ENCODE measurements around the gene PARVG. TPM values are rescaled to one million over a fixed set of nuclear protein-coding genes. Genes with fewer than 3 reads are reported as not detected.

The PARVG gene
- total RNA-seq, 4 donors from 2014 or later = 0.19 to 4.8 (median 2.7) TPM

DNA sequence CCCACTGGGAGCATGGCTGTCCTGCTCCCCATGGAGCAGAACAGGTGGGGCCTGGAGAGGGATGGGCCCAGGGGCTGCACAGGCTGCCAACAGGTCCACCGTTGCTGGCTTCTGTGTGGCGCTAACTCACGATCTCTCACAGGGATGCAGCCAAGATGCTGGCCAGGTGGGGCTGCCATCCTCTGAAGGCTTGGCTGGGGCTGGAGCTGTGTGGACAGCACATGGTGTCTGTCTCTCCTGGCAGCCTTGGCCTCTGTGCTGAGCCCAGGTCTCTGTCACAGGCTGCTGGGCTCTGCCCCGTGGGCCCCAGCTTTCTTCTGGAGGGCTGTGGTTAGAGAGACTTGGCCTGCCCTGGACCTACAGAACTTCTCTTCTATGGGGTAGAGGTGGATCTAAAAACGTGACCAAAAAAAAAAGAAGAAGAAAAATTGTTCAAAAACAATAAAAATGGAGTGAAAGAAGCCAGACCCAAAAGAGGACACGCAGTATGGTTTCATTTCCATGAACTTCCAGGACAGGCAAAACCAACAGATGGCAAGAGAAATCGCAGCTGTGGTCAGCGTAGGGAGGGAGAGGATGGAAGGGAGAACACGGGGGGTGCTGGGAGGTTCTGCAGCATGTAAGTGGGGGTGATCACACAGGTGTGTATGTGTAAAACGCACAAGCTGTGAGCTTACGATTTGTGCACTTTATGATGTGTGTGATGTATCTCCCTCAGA is 12.2 kb downstream of the PARVG start:
- TF ChIP-seq POLR2A (IDR thresholded peaks at IDR 0.05) = no peak
- TF ChIP-seq, protein P1, sequence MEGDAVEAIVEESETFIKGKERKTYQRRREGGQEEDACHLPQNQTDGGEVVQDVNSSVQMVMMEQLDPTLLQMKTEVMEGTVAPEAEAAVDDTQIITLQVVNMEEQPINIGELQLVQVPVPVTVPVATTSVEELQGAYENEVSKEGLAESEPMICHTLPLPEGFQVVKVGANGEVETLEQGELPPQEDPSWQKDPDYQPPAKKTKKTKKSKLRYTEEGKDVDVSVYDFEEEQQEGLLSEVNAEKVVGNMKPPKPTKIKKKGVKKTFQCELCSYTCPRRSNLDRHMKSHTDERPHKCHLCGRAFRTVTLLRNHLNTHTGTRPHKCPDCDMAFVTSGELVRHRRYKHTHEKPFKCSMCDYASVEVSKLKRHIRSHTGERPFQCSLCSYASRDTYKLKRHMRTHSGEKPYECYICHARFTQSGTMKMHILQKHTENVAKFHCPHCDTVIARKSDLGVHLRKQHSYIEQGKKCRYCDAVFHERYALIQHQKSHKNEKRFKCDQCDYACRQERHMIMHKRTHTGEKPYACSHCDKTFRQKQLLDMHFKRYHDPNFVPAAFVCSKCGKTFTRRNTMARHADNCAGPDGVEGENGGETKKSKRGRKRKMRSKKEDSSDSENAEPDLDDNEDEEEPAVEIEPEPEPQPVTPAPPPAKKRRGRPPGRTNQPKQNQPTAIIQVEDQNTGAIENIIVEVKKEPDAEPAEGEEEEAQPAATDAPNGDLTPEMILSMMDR (IDR thresholded peaks at IDR 0.05 in 4 of 5, conservative IDR thresholded peaks at IDR 0.05 in 1 of 5) = no peak
- Histone ChIP-seq H3K4me1 (no peaks in the 10 kb centered on the region), H3K27me3 (peaks cover 0 to 9% (median 5%) of the 10 kb centered on the region in 3 donors), H3K27ac (no peak overlapping the region), H3K4me3 (no peak overlapping the region), H3K36me3 (no peaks in the 10 kb centered on the region), H3K9me3 (no peaks in the 10 kb centered on the region)
- ATAC-seq (no peak), DNase-seq (no peak)
- in situ Hi-C loops (cut with MboI; ENCODE audit: low sequenced_read_pairs in 4 of 4) = no loop called here
- intact Hi-C loops (cut with DNase I; ENCODE audit: low total_unique reads) = no loop called here

DNA sequence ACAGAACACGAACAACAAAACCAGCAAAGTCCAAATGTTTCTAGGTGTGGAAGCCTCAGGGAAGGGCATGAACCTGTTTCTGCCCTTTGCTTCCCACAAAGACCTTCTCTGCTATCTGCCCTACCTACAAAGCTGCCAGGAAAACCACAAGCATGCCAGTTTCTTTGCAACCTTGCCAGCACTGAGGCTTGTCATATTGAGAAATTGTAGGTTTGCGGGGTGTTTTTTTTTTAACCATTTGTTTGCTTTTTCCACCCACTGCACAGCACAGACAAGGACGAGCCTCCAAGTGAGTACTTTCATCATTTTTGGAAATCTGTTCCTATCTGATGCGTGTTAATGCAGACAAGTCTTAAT is 12.8 kb downstream of the PARVG start:
- DNase-seq (no peak), ATAC-seq (no peak)
- Histone ChIP-seq H3K27ac (no peak overlapping the region), H3K4me1 (no peaks in the 10 kb centered on the region), H3K9me3 (no peaks in the 10 kb centered on the region), H3K27me3 (peaks cover 0 to 9% (median 5%) of the 10 kb centered on the region in 3 donors), H3K36me3 (no peaks in the 10 kb centered on the region), H3K4me3 (no peak overlapping the region)
- intact Hi-C loops (cut with DNase I; ENCODE audit: low total_unique reads) = no loop called here
- in situ Hi-C loops (cut with MboI; ENCODE audit: low sequenced_read_pairs in 4 of 4) = no loop called here
- TF ChIP-seq POLR2A (IDR thresholded peaks at IDR 0.05) = no peak
- TF ChIP-seq, protein P1 (IDR thresholded peaks at IDR 0.05 in 4 of 5, conservative IDR thresholded peaks at IDR 0.05 in 1 of 5) = no peak

DNA sequence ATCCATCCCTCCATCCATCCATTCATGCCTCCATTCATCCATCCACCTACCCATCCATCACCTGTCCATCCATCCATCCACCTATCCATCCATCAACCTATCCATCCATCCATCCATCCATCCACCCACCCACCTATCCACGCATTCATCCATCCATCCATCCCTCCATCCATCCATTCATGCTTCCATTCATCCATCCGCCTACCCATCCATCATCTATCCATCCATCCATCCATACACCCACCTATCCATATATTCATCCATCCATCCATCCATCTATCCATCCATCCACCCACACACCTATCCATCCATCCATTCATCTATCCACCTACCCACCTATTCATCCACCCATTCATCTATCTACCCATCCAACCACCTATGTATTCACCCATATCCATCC is 13.8 kb downstream of the PARVG start:
- no peak overlapping the region for H3K4me3 ChIP-seq
- no peak overlapping the region for H3K27ac ChIP-seq
- TF ChIP-seq, protein P1 (IDR thresholded peaks at IDR 0.05 in 4 of 5, conservative IDR thresholded peaks at IDR 0.05 in 1 of 5) = no peak
- no peak for TF ChIP-seq POLR2A (IDR thresholded peaks at IDR 0.05)
- intact Hi-C loops (cut with DNase I; ENCODE audit: low total_unique reads) = no loop called here
- ATAC-seq (no peak), DNase-seq (no peak)
- H3K36me3 ChIP-seq = no peaks in the 10 kb centered on the region
- no peaks in the 10 kb centered on the region for H3K9me3 ChIP-seq
- no peaks in the 10 kb centered on the region for H3K4me1 ChIP-seq
- in situ Hi-C loops (cut with MboI; ENCODE audit: low sequenced_read_pairs in 4 of 4) = no loop called here
- H3K27me3 ChIP-seq = peaks cover 0 to 9% (median 5%) of the 10 kb centered on the region in 3 donors

DNA sequence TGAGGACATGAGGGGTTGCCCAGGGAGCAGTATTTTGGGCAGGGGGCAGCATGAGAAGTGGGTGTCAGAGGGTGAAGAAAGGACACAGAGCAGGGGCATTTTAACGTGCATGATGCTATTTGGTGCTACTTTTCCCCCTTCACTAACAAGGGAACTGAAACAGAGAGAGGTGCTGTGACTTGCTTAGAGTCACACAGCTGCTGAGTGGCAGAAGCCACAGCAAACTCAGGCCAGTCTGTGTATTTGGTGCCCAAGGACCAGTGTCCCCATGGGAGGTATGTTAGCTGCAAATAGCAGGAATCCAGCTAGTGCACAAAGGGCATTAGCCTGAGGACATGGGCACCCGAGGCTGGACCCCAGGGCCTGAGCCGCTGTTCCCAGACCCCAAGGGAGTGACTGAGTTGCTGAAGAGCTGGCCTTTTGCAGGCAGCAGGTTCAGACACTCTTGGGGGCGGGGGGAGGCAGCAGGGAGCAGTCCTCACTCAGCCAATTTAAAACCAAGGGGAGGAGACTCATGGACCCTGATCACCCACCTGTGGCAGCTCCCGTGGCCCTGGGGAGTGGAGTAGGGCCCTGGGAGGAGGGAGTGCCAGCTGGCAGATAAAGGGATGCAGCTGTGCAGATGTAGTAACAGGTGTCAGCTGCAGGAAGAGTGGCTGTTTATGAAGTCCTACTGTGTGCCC is 14.6 kb downstream of the PARVG start:
- no peaks in the 10 kb centered on the region for H3K9me3 ChIP-seq
- no peak for DNase-seq
- intact Hi-C loops (cut with DNase I; ENCODE audit: low total_unique reads) (no loop called here), in situ Hi-C loops (cut with MboI; ENCODE audit: low sequenced_read_pairs in 4 of 4) (no loop called here)
- no peaks in the 10 kb centered on the region for H3K36me3 ChIP-seq
- H3K27ac ChIP-seq = no peak overlapping the region
- H3K4me1 ChIP-seq = no peaks in the 10 kb centered on the region
- peaks cover 0 to 9% (median 5%) of the 10 kb centered on the region in 3 donors for H3K27me3 ChIP-seq
- no peak for ATAC-seq
- no peak overlapping the region for H3K4me3 ChIP-seq
- TF ChIP-seq POLR2A (IDR thresholded peaks at IDR 0.05) = no peak

DNA sequence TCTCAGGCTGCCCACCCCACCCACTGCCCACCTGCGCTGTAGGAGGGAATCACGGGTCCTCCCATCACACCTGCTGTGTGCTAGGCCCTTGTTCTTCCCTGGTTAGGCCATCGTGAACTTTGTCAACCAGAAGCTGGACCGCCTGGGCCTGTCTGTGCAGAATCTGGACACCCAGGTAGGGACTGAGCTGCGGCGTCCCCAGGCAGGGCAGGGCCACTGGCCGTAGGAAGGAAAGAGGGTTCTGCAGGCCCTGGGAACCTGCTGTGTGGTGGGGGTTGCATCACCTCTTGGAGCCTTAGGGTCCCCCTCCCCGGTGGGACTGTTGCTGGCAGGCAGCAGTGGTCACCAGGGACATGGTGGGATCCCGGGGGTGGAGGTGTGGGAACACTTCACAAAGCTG is 15.5 kb downstream of the PARVG start:
- TF ChIP-seq POLR2A (IDR thresholded peaks at IDR 0.05) = no peak
- TF ChIP-seq, protein P1 (IDR thresholded peaks at IDR 0.05 in 4 of 5, conservative IDR thresholded peaks at IDR 0.05 in 1 of 5) = no peak
- in situ Hi-C loops (cut with MboI; ENCODE audit: low sequenced_read_pairs in 4 of 4) = no loop called here

More for the DNA sequence above, 15.5 kb downstream of the PARVG start:
- Histone ChIP-seq H3K4me3 (no peak overlapping the region), H3K36me3 (no peaks in the 10 kb centered on the region), H3K27me3 (peaks cover 2 to 9% (median 5%) of the 10 kb centered on the region in 3 donors), H3K9me3 (no peaks in the 10 kb centered on the region), H3K27ac (no peak overlapping the region), H3K4me1 (no peaks in the 10 kb centered on the region)
- intact Hi-C loops (cut with DNase I; ENCODE audit: low total_unique reads) = no loop called here
- ATAC-seq (no peak), DNase-seq (no peak)

All from gastrocnemius medialis (tissue), 4 donors.